ENCODE data around the gene GIPC3.

- TF ChIP-seq CTCF (IDR thresholded peaks at IDR 0.05) (no peak), POLR2A (IDR thresholded peaks at IDR 0.05) (no peak), EP300 (IDR thresholded peaks at IDR 0.05) (no peak)
Observed at GRCh38 chr19:3538258-3538929, 46.9 kb upstream of the GIPC3 start.

Measured in ovary (tissue), 3 donors.